HFFc6 (cell line): ENCODE results near the gene GTF3C2. TPM values are rescaled to one million over a fixed set of nuclear protein-coding genes. Genes with fewer than 3 reads are reported as not detected.

ENCODE experiments used
- DNase-seq: peaks from one replicate; pipeline ENCODE4 v3.0.0-alpha.2; 2018
- H3K27ac Mint-ChIP-seq: 2 replicates; pipeline ENCODE4 v1.8.0; 2020; ENCODE audit warnings: mild to moderate bottlenecking, mixed read lengths
- H3K27me3 Mint-ChIP-seq: 2 replicates; pipeline ENCODE4 v1.8.0; 2021; ENCODE audit warnings: mild to moderate bottlenecking, moderate library complexity, mixed read lengths; ENCODE audit not compliant: insufficient read depth
- H3K36me3 Mint-ChIP-seq: 2 replicates; pipeline ENCODE4 v1.8.0; 2021; ENCODE audit warnings: low read depth, mixed read lengths
- H3K4me1 Mint-ChIP-seq: 2 replicates; pipeline ENCODE4 v1.8.0; 2020; ENCODE audit warnings: low read depth, mixed read lengths
- H3K4me3 Mint-ChIP-seq: 2 replicates; pipeline ENCODE4 v1.8.0; 2020; ENCODE audit warnings: mild to moderate bottlenecking, moderate library complexity, mixed read lengths
- H3K9me3 Mint-ChIP-seq: 2 replicates; pipeline ENCODE4 v1.8.0; 2020; ENCODE audit warnings: mild to moderate bottlenecking, mixed read lengths
- CTCF ChIP-seq: fragments of 200-600 bp; sonication (generic); IDR thresholded peaks from 2 replicates; pipeline ENCODE4 v1.5.0; 2021; ENCODE audit warnings: antibody characterized with exemption, mild to moderate bottlenecking
- total RNA-seq, 6 experiments: library from RNA; stranded (reverse); fragmentation: NEBNext Ultra II Directional; extraction: Animal tissue kit (Norgen Biotek cat#: 25700); gene quantifications; 2 replicates in 1 of 6; 3 replicates in 5 of 6; pipeline ENCODE4 v1.2.3, GENCODE V29; 2021

GTF3C2 gene
- total RNA-seq, 6 experiments from 2014 or later, result 42.9 to 53.0 (median 48.4) TPM

GRCh38 chr2:27379383-27379835 is 22.8 kb upstream of the GTF3C2 start:
- peaks cover 29% of the 10 kb centered on the region for H3K4me1 Mint-ChIP-seq
- peaks cover 60% of the 10 kb centered on the region for H3K36me3 Mint-ChIP-seq
- DNase-seq, result no peak
- peaks cover 11% of the 10 kb centered on the region for H3K27me3 Mint-ChIP-seq
- peak overlapping the region; percentile 97 for H3K27ac Mint-ChIP-seq
- no peaks in the 10 kb centered on the region for H3K9me3 Mint-ChIP-seq
- peak overlapping the region; percentile 93 for H3K4me3 Mint-ChIP-seq
- no peak for TF ChIP-seq CTCF

GRCh38 chr2:27378809-27379290 is 22.3 kb upstream of the GTF3C2 start:
- TF ChIP-seq CTCF, result no peak
- peaks cover 29% of the 10 kb centered on the region for H3K4me1 Mint-ChIP-seq
- H3K27ac Mint-ChIP-seq, result peak overlapping the region; percentile 97
- no peak for DNase-seq
- H3K4me3 Mint-ChIP-seq, result peak overlapping the region; percentile 93
- H3K36me3 Mint-ChIP-seq, result peaks cover 56% of the 10 kb centered on the region
- H3K27me3 Mint-ChIP-seq, result peaks cover 11% of the 10 kb centered on the region
- H3K9me3 Mint-ChIP-seq, result no peaks in the 10 kb centered on the region

- Mint-ChIP-seq H3K36me3 (peaks cover 58% of the 10 kb centered on the region), H3K27me3 (peaks cover 11% of the 10 kb centered on the region), H3K9me3 (no peaks in the 10 kb centered on the region), H3K4me3 (no peak overlapping the region), H3K27ac (no peak overlapping the region), H3K4me1 (peaks cover 29% of the 10 kb centered on the region)
- DNase-seq, result no peak
- peak; percentile 48; the same call in 1 of the 2 replicates for TF ChIP-seq CTCF
These were observed 21.7 kb upstream of the GTF3C2 start for GRCh38 chr2:27378096-27378808.

- peaks cover 11% of the 10 kb centered on the region for H3K27me3 Mint-ChIP-seq
- no peak for DNase-seq
- H3K4me3 Mint-ChIP-seq, result no peak overlapping the region
- H3K4me1 Mint-ChIP-seq, result peaks cover 32% of the 10 kb centered on the region
- no peak overlapping the region for H3K27ac Mint-ChIP-seq
- peaks cover 62% of the 10 kb centered on the region for H3K36me3 Mint-ChIP-seq
- H3K9me3 Mint-ChIP-seq, result no peaks in the 10 kb centered on the region
- no peak for TF ChIP-seq CTCF
These were observed 21.1 kb upstream of the GTF3C2 start for GRCh38 chr2:27377618-27378095.

- peaks cover 11% of the 10 kb centered on the region for H3K27me3 Mint-ChIP-seq
- no peak for TF ChIP-seq CTCF
- H3K4me1 Mint-ChIP-seq, result peaks cover 38% of the 10 kb centered on the region
- peaks cover 63% of the 10 kb centered on the region for H3K36me3 Mint-ChIP-seq
- H3K27ac Mint-ChIP-seq, result peak overlapping the region; percentile 58
- no peaks in the 10 kb centered on the region for H3K9me3 Mint-ChIP-seq
- no peak overlapping the region for H3K4me3 Mint-ChIP-seq
- no peak for DNase-seq
These were observed 20.5 kb upstream of the GTF3C2 start for GRCh38 chr2:27376866-27377617.
